SHP77 (cell line): ENCODE results near the gene UBASH3B.

ENCODE experiments used
- DNase-seq, 2 experiments: peaks; one replicate each; lab custom pipeline; 2025; lab: John Stamatoyannopoulos, UW

Gene UBASH3B

GRCh38 chr11:122755409-122755808, 99.9 kb downstream of the UBASH3B start:
- no peak for DNase-seq

- DNase-seq: no peak
Observed at GRCh38 chr11:122755941-122756340, 100.4 kb downstream of the UBASH3B start.

GRCh38 chr11:122756417-122756816, 100.9 kb downstream of the UBASH3B start:
- DNase-seq: no peak

GRCh38 chr11:122757201-122757600, 101.7 kb downstream of the UBASH3B start:
- DNase-seq: no peak

GRCh38 chr11:122758339-122758738, 102.8 kb downstream of the UBASH3B start:
- no peak for DNase-seq

GRCh38 chr11:122758974-122759373, 103.5 kb downstream of the UBASH3B start:
- no peak for DNase-seq

GRCh38 chr11:122763108-122763507, 107.6 kb downstream of the UBASH3B start:
- DNase-seq: no peak

GRCh38 chr11:122764371-122765090, 109.0 kb downstream of the UBASH3B start:
- no peak for DNase-seq

- DNase-seq: no peak
Observed at GRCh38 chr11:122765487-122766131, 110.1 kb downstream of the UBASH3B start.

- DNase-seq: no peak
Observed at GRCh38 chr11:122769126-122769780, 113.7 kb downstream of the UBASH3B start.

GRCh38 chr11:122772945-122773344, 117.4 kb downstream of the UBASH3B start:
- no peak for DNase-seq

GRCh38 chr11:122773781-122774266, 118.3 kb downstream of the UBASH3B start:
- DNase-seq: no peak

GRCh38 chr11:122775675-122776271, 120.3 kb downstream of the UBASH3B start:
- no peak for DNase-seq

GRCh38 chr11:122776546-122776945, 121.0 kb downstream of the UBASH3B start:
- DNase-seq: no peak

- DNase-seq: no peak
Observed at GRCh38 chr11:122777343-122777742, 121.8 kb downstream of the UBASH3B start.

- DNase-seq: no peak
Observed at GRCh38 chr11:122778148-122778547, 122.6 kb downstream of the UBASH3B start.

GRCh38 chr11:122779047-122779629, 123.6 kb downstream of the UBASH3B start:
- no peak for DNase-seq

GRCh38 chr11:122780296-122780949, 124.9 kb downstream of the UBASH3B start:
- no peak for DNase-seq

GRCh38 chr11:122781378-122782195, 126.1 kb downstream of the UBASH3B start:
- peak; percentile 7 to 56 for DNase-seq

- DNase-seq: no peak
Observed at GRCh38 chr11:122782222-122782621, 126.7 kb downstream of the UBASH3B start.
